GM19467 (cell line): ENCODE measurements around the gene TMCC1.
"Not testable (repeated sequence)": the region's sequence is repeated elsewhere in the genome, so short reads cannot be mapped to it uniquely, and the experiment has no call there.

Experiments used
- ATAC-seq: cut with Tn5 transposase; IDR thresholded peaks from one replicate; pipeline ENCODE4 v1.9.1; 2021; ENCODE audit warnings: mild to moderate bottlenecking, moderate library complexity; ENCODE audit not compliant: unreplicated experiment

Gene TMCC1

GRCh38 chr3:129893581-129894070 lies at the start of gene TMCC1:
TMCC1 (minus strand) TSS chr3:129893711.
- peak; percentile 82 for ATAC-seq

GRCh38 chr3:129943020-129943419 lies 49.5 kb upstream of the TMCC1 start:
- ATAC-seq = no peak

- no peak for ATAC-seq
These were observed 48.8 kb upstream of the TMCC1 start for GRCh38 chr3:129942296-129942695.

- no peak for ATAC-seq
These were observed 46.6 kb upstream of the TMCC1 start for GRCh38 chr3:129940086-129940485.

- ATAC-seq = no peak
These were observed 44.8 kb upstream of the TMCC1 start for GRCh38 chr3:129938140-129938930.

GRCh38 chr3:129937717-129938116 lies 44.2 kb upstream of the TMCC1 start:
- no peak for ATAC-seq

GRCh38 chr3:129936757-129937156 lies 43.2 kb upstream of the TMCC1 start:
- no peak for ATAC-seq

GRCh38 chr3:129934234-129935123 lies 41.0 kb upstream of the TMCC1 start:
- no peak for ATAC-seq

- ATAC-seq = no peak
These were observed 40.0 kb upstream of the TMCC1 start for GRCh38 chr3:129933471-129933870.

GRCh38 chr3:129929383-129929782 lies 35.9 kb upstream of the TMCC1 start:
- ATAC-seq = no peak

GRCh38 chr3:129927072-129927471 lies 33.6 kb upstream of the TMCC1 start:
- no peak for ATAC-seq

- no peak for ATAC-seq
These were observed 26.3 kb upstream of the TMCC1 start for GRCh38 chr3:129919806-129920205.

- no peak for ATAC-seq
These were observed 25.8 kb upstream of the TMCC1 start for GRCh38 chr3:129919357-129919756.

- no peak for ATAC-seq
These were observed 24.9 kb upstream of the TMCC1 start for GRCh38 chr3:129918461-129918860.

- no peak for ATAC-seq
These were observed 24.0 kb upstream of the TMCC1 start for GRCh38 chr3:129917423-129918007.

- no peak for ATAC-seq
These were observed 20.1 kb upstream of the TMCC1 start for GRCh38 chr3:129913618-129914017.

- no peak for ATAC-seq
These were observed 17.9 kb upstream of the TMCC1 start for GRCh38 chr3:129911261-129911861.

GRCh38 chr3:129909235-129909634 lies 15.7 kb upstream of the TMCC1 start:
- not testable (repeated sequence) for ATAC-seq

- no peak for ATAC-seq
These were observed 14.9 kb upstream of the TMCC1 start for GRCh38 chr3:129908417-129908816.

GRCh38 chr3:129901272-129901671 lies 7.8 kb upstream of the TMCC1 start:
- ATAC-seq = not testable (repeated sequence)

- ATAC-seq = no peak
These were observed 3.5 kb upstream of the TMCC1 start for GRCh38 chr3:129897026-129897425.
